Measurements from ENCODE around the gene ELOVL1. TPM values are rescaled to one million over a fixed set of nuclear protein-coding genes. Genes with fewer than 3 reads are reported as not detected.

Gene ELOVL1
- total and polyA plus RNA-seq, 2 of the 13 experiments (the other 11 are each of a cell fraction or from before 2014, with no cell fraction given): 55.2 to 77.4 TPM

GRCh38 chr1:43389326-43390313 lies 21.8 kb upstream of the ELOVL1 start, which contains the start of the genes MED8 and SZT2 (continued):
- TF ChIP-seq REST (IDR thresholded peaks at IDR 0.05; ENCODE audit: borderline replicate concordance in 1 of 2, low read depth in 1 of 2, low read length in 2 of 2) (no peak; a peak in 1 of 4 replicates), AKNA (CRISPR knock-in tag; IDR thresholded peaks at IDR 0.05; ENCODE audit: borderline replicate concordance) (no peak), KDM5B (CRISPR knock-in tag; IDR thresholded peaks at IDR 0.05; ENCODE audit: borderline replicate concordance) (peak; percentile 72; the same call in 1 of the 2 replicates), HOXA5 (CRISPR knock-in tag; IDR thresholded peaks at IDR 0.05) (peak; percentile 43; the same call in 1 of the 2 replicates), SP1 (IDR thresholded peaks at IDR 0.05) (no peak), SP1 (CRISPR knock-in tag; IDR thresholded peaks at IDR 0.05) (peak; percentile 39; the same call in 1 of the 2 replicates), ZNF773 (CRISPR knock-in tag; IDR thresholded peaks at IDR 0.05; ENCODE audit: borderline replicate concordance) (no peak), ZNF446 (CRISPR knock-in tag; IDR thresholded peaks at IDR 0.05) (no peak), ZNF816 (CRISPR knock-in tag; IDR thresholded peaks at IDR 0.05; ENCODE audit: borderline replicate concordance) (0 out of 2 replicates have a peak, but pooled peaks have one; percentile 35), RBFOX2 (IDR thresholded peaks at IDR 0.05; ENCODE audit: low read depth, low read length) (peak; percentile 90), ZNF431 (CRISPR knock-in tag; IDR thresholded peaks at IDR 0.05; ENCODE audit: borderline replicate concordance, low read depth) (no peak), ZNF615 (CRISPR knock-in tag; IDR thresholded peaks at IDR 0.05; ENCODE audit: borderline replicate concordance) (no peak), TIGD3 (CRISPR knock-in tag; IDR thresholded peaks at IDR 0.05; ENCODE audit: borderline replicate concordance) (no peak), MTF2 (CRISPR knock-in tag; IDR thresholded peaks at IDR 0.05; ENCODE audit: borderline replicate concordance) (peak; percentile 48; the same call in 1 of the 2 replicates), ZNF329 (CRISPR knock-in tag; IDR thresholded peaks at IDR 0.05; ENCODE audit: low read depth) (0 out of 2 replicates have a peak, but pooled peaks have one; percentile 53)
- TF ChIP-seq, protein P1, sequence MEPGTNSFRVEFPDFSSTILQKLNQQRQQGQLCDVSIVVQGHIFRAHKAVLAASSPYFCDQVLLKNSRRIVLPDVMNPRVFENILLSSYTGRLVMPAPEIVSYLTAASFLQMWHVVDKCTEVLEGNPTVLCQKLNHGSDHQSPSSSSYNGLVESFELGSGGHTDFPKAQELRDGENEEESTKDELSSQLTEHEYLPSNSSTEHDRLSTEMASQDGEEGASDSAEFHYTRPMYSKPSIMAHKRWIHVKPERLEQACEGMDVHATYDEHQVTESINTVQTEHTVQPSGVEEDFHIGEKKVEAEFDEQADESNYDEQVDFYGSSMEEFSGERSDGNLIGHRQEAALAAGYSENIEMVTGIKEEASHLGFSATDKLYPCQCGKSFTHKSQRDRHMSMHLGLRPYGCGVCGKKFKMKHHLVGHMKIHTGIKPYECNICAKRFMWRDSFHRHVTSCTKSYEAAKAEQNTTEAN (CRISPR knock-in tag; conservative IDR thresholded peaks at IDR 0.05): peak; percentile 59; the same call in 1 of the 2 replicates
